Measurements from ENCODE around the gene BOC.

The BOC gene

DNA sequence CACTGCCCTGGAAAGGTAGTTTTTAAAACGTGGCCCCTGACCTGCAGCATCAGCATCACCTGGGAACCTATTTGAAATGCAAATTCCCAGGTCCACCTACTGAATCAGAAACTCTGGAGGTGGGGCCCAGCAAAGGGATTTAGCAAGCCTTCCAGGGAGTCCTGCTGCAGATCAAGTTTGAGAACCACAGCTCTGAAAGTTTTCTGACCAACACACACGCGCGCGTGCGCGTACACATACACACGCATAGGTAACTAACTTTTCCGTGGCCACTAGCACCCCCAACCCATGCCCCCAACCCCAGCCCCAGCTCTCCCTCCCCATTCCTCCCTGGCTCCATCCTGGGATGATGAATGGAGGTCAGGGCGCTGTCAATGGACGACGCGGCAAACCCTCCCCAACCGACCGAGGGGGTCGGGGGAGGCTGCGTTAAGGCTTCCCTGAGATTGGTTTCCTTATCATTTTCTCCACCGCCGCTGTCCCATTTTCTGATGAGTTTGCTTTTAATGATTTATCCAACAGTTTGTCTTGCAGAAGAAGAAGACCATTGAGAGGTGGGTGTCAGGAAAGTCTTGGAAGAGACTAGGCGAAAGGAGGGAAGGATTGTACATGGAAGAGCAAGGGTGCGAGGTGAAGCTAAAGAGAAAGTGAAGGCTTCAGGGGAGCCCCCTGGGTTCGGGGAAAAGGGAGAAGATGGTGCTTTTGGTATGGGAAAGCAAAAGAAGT lies 590 bp upstream of the BOC start:
- TF ChIP-seq ZNF274 (IDR thresholded peaks at IDR 0.05; ENCODE audit: low read depth, low read length) = no peak
- H3K4me3 ChIP-seq (ENCODE audit: low read length) = no peak overlapping the region

- no peak for TF ChIP-seq ZNF274 (IDR thresholded peaks at IDR 0.05; ENCODE audit: low read depth, low read length)
- H3K4me3 ChIP-seq (ENCODE audit: low read length) = peak overlapping the region; percentile 42; the same call in 1 of the 2 replicates
Observed at GRCh38 chr3:113212150-113212843, 940 bp downstream of the BOC start.

- H3K4me3 ChIP-seq (ENCODE audit: low read length) = no peak overlapping the region
- TF ChIP-seq ZNF274 (IDR thresholded peaks at IDR 0.05; ENCODE audit: low read depth, low read length) = no peak
Observed at GRCh38 chr3:113212844-113213375, 1.6 kb downstream of the BOC start.

GRCh38 chr3:113213896-113214587 lies 2.7 kb downstream of the BOC start:
- H3K4me3 ChIP-seq (ENCODE audit: low read length) = no peak overlapping the region
- no peak for TF ChIP-seq ZNF274 (IDR thresholded peaks at IDR 0.05; ENCODE audit: low read depth, low read length)

DNA sequence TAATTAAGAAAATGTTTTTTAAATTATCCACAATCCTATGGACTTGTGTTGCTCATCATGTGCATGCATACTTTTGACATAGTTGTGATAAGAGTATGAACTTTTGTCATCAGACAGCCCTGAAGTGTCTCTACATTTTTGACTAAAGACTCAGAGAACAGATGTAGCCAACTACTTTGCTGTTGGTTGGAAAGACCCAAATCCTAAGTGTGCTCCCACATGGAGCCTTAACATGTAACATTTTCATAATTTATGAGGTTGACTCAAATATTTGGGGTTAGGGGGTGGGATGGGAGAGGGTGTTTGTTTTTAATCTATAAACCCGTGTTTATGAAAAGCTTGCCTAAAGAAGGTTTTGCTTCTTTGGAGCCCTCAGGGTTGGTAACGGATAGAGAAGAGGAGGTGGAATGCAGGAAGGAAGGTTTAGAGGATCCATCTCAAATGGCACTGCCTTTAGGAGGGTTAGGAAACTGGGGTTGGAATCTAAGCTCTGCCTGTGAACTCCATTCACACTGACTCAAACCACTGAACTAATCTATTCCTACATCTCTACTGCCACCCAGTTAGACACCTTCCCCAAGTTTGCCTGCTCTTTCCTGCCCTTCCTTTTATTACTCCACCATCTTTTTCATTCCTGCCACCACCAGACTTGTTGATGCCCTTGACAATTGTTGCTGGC lies 3.7 kb downstream of the BOC start:
- no peak overlapping the region for H3K4me3 ChIP-seq (ENCODE audit: low read length)
- TF ChIP-seq ZNF274 (IDR thresholded peaks at IDR 0.05; ENCODE audit: low read depth, low read length) = no peak

DNA sequence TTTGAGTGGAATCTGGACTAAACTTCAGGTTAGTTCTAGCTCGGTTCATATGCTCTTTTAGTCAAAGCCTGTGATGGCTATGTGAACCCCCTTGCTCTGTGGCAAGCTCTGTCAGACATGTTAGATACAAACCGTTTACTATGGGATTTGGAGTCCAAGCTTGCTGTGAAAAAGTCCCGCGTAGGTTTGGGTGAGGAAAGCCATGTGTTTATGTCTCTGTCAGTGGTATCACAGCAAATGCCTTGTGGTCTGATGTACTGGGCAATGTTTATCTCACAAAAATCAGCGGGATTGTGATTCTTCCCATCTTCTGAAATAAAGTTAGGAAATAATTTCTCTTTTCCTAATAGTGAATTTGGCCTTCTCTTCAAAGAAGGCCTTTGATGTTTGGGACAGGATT lies 5.0 kb downstream of the BOC start:
- no peak overlapping the region for H3K4me3 ChIP-seq (ENCODE audit: low read length)
- TF ChIP-seq ZNF274 (IDR thresholded peaks at IDR 0.05; ENCODE audit: low read depth, low read length) = no peak

- TF ChIP-seq ZNF274 (IDR thresholded peaks at IDR 0.05; ENCODE audit: low read depth, low read length) = no peak
- no peak overlapping the region for H3K4me3 ChIP-seq (ENCODE audit: low read length)
Observed at GRCh38 chr3:113218011-113218680, 6.8 kb downstream of the BOC start.

DNA sequence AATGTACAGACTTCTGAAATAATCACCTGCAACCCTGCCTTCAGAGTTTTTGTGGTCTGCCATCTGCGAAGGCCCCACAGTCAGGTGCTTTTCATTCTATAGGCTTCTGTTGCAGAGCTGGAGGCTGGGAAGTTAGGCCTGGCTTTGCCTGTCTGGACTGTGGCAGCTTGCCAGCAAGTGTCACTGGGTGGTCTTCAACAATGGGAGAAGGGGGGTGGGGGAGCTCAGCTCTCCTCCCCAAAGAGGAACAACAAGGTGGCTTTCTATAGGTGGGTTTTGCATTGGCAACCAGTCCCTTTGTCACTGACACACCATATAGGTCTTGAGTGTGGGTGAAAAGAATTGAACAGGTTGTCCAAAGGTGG lies 7.3 kb downstream of the BOC start:
- TF ChIP-seq ZNF274 (IDR thresholded peaks at IDR 0.05; ENCODE audit: low read depth, low read length) = no peak
- no peak overlapping the region for H3K4me3 ChIP-seq (ENCODE audit: low read length)

- no peak for TF ChIP-seq ZNF274 (IDR thresholded peaks at IDR 0.05; ENCODE audit: low read depth, low read length)
- H3K4me3 ChIP-seq (ENCODE audit: low read length) = no peak overlapping the region
Observed at GRCh38 chr3:113219605-113220300, 8.4 kb downstream of the BOC start.

DNA sequence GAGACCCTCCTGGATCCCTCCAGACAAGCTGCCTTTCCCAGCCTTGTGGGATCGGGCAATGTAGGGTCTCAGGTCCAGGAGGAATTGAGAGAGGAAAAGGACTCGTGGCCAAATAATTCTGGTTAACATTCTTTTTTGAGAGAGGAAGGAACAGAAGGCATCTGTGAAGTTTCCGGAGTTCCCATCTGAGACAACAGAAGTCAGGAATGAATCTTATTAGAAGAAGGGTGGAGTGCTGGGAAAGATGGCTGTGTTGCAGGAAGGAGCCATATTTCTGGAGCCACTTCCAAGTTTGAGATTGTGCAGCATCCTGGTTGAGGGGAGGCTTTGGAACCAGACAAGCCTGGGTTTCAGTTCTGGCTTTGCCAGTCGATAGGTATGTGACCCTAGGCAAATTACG lies 9.4 kb downstream of the BOC start:
- no peak for TF ChIP-seq ZNF274 (IDR thresholded peaks at IDR 0.05; ENCODE audit: low read depth, low read length)
- H3K4me3 ChIP-seq (ENCODE audit: low read length) = no peak overlapping the region

- no peak for TF ChIP-seq ZNF274 (IDR thresholded peaks at IDR 0.05; ENCODE audit: low read depth, low read length)
- no peak overlapping the region for H3K4me3 ChIP-seq (ENCODE audit: low read length)
Observed at GRCh38 chr3:113221721-113222257, 10.4 kb downstream of the BOC start.

- no peak overlapping the region for H3K4me3 ChIP-seq (ENCODE audit: low read length)
- TF ChIP-seq ZNF274 (IDR thresholded peaks at IDR 0.05; ENCODE audit: low read depth, low read length) = no peak
Observed at GRCh38 chr3:113222451-113223086, 11.2 kb downstream of the BOC start.

Measured in GM08714 (cell line).